Measurements from ENCODE around the gene MCRS1.

DNA sequence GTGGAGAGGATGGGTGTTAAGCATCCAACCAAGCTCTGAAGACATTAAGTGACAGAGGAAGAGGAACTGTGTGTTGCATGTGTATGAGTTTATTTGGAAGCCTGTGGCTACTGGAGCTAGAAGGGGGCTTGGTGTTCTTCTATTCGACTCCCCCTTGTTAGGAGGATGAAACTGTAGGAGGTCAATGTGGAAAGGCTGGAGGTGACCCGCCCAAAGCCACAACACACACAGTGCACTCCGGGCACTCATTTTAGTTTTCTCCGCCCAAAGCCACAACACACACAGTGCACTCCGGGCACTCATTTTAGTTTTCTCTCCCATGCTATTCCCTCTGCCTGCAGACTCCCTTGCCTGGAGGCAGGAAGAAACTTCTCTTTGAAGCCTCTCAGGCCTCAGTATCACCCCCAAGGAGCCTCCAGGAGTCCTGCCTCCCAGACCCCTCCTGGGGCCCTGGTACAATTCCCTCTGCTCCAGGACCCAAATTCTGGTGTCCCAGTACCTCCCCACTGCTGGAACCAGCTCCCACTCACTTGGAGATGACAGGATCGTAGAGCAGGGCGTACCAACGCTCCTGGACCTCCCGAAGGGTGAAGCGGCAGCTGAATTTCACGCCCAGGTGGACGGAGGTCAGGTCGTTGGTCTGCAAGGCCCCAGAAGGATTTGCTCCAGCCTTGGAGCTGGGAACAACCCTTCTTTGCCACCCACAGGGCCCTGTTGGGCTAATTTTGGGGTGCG, 3.8 kb downstream of the MCRS1 start:
- TF ChIP-seq, protein P1, sequence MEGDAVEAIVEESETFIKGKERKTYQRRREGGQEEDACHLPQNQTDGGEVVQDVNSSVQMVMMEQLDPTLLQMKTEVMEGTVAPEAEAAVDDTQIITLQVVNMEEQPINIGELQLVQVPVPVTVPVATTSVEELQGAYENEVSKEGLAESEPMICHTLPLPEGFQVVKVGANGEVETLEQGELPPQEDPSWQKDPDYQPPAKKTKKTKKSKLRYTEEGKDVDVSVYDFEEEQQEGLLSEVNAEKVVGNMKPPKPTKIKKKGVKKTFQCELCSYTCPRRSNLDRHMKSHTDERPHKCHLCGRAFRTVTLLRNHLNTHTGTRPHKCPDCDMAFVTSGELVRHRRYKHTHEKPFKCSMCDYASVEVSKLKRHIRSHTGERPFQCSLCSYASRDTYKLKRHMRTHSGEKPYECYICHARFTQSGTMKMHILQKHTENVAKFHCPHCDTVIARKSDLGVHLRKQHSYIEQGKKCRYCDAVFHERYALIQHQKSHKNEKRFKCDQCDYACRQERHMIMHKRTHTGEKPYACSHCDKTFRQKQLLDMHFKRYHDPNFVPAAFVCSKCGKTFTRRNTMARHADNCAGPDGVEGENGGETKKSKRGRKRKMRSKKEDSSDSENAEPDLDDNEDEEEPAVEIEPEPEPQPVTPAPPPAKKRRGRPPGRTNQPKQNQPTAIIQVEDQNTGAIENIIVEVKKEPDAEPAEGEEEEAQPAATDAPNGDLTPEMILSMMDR (IDR thresholded peaks at IDR 0.05; ENCODE audit: low read depth, low read length, poor library complexity, severe bottlenecking): no peak
- TF ChIP-seq EZH2phosphoT487 (IDR thresholded peaks at IDR 0.05; ENCODE audit: borderline replicate concordance, low read length): no peak

Measured in DOHH2 (cell line).